ENCODE results near the gene RHBG. TPM values are rescaled to one million over a fixed set of nuclear protein-coding genes. Genes with fewer than 3 reads are reported as not detected.

The RHBG gene
- total and polyA plus RNA-seq, 2 experiments from 2014 or later = 1.2 to 1.6 TPM

GRCh38 chr1:156372876-156373275, 3.9 kb downstream of the RHBG start (continued):
- TF ChIP-seq ZNF462 (CRISPR knock-in tag; IDR thresholded peaks at IDR 0.05) (no peak), ZNF331 (CRISPR knock-in tag; IDR thresholded peaks at IDR 0.05; ENCODE audit: low read depth) (no peak), NANOG (IDR thresholded peaks at IDR 0.05; ENCODE audit: borderline replicate concordance) (no peak), EZH2 (IDR thresholded peaks at IDR 0.05; ENCODE audit: low read depth, unreplicated experiment) (no peak), REST (IDR thresholded peaks at IDR 0.05; ENCODE audit: unreplicated experiment) (no peak), CREB1 (CRISPR knock-in tag; IDR thresholded peaks at IDR 0.05; ENCODE audit: low read depth) (no peak), JUNB (IDR thresholded peaks at IDR 0.05; ENCODE audit: unreplicated experiment) (no peak), ZNF114 (CRISPR knock-in tag; IDR thresholded peaks at IDR 0.05) (no peak)

All from GM23338 (cell line).